Transverse colon (tissue), 4 donors: Measurements from ENCODE around the gene METTL8.

ENCODE experiments used
- EP300 ChIP-seq: sonication (generic); formaldehyde crosslinking; IDR thresholded peaks from one replicate; pipeline ENCODE4 v1.6.1; 2017; ENCODE audit warnings: antibody characterized with exemption, low read depth
- POLR2A ChIP-seq: fragments of 450-650 bp; IDR thresholded peaks from one replicate; pipeline ENCODE4 v1.6.1; 2016; ENCODE audit warnings: antibody characterized with exemption, mild to moderate bottlenecking, moderate library complexity
- POLR2AphosphoS5 ChIP-seq, 3 donors: sonication (generic); formaldehyde crosslinking; IDR thresholded peaks; one replicate each; pipeline ENCODE4 v1.6.1; 2016; ENCODE audit warnings: antibody characterized with exemption in 3 of 3
- TF ChIP-seq, protein P1 (sequence below), 5 experiments: fragments of 200-600 bp in 3 of 5; fragments of 450-650 bp in 2 of 5; sonication (generic) in 3 of 5; IDR thresholded peaks; 1 replicate in 2 of 5; 2 replicates in 3 of 5; pipeline ENCODE4 v1.5.1; 2016 to 2017; ENCODE audit warnings: antibody characterized with exemption in 5 of 5, inconsistent platforms in 3 of 5, mild to moderate bottlenecking in 2 of 5, moderate library complexity in 1 of 5

DNA sequence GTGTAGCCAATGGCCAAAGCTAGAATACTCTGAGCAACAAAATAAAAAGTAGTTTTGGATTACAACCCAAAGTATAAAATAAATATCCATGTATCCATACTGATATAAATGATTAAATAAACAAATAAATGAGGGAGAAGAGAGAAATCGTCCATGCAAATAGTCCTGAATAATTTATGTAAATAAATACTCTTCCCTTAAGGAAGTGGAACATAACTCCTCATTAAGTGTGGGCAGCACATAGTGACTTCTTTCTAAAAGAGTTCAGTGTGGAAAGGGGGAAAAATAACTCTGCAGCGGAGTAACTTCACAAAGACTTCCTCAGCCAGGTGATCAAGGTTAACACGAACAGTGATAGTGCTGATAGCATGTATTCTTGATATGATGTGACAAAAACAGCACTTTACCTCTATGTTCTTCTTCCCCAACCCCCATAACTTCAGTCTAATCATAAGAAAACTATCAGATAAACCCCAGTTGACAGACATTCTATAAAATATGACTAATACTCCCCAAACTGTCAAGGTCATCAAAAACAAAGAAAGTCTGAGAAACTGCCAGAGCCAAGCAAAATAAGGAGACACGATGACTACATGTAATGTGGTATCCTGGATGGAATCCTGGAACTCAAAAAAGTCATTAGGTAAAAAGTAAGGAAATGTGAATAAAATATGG, 30.7 kb downstream of the METTL8 start:
- no peak for TF ChIP-seq POLR2AphosphoS5 (IDR thresholded peaks at IDR 0.05)
- TF ChIP-seq, protein P1, sequence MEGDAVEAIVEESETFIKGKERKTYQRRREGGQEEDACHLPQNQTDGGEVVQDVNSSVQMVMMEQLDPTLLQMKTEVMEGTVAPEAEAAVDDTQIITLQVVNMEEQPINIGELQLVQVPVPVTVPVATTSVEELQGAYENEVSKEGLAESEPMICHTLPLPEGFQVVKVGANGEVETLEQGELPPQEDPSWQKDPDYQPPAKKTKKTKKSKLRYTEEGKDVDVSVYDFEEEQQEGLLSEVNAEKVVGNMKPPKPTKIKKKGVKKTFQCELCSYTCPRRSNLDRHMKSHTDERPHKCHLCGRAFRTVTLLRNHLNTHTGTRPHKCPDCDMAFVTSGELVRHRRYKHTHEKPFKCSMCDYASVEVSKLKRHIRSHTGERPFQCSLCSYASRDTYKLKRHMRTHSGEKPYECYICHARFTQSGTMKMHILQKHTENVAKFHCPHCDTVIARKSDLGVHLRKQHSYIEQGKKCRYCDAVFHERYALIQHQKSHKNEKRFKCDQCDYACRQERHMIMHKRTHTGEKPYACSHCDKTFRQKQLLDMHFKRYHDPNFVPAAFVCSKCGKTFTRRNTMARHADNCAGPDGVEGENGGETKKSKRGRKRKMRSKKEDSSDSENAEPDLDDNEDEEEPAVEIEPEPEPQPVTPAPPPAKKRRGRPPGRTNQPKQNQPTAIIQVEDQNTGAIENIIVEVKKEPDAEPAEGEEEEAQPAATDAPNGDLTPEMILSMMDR (IDR thresholded peaks at IDR 0.05), result no peak
- TF ChIP-seq POLR2A, result no peak
- TF ChIP-seq EP300, result no peak
